ENCODE measurements around the gene APP.

- TF ChIP-seq CTCF (IDR thresholded peaks at IDR 0.05; ENCODE audit: low read depth, low read length): no peak
- TF ChIP-seq EZH2phosphoT487 (IDR thresholded peaks at IDR 0.05; ENCODE audit: low read depth): no peak
Observed at GRCh38 chr21:25985990-25986389, 184.6 kb downstream of the APP start.

Data from OCI-LY3 (cell line).